HepG2 (cell line): ENCODE data around the gene DIRAS1. TPM values are rescaled to one million over a fixed set of nuclear protein-coding genes. Genes with fewer than 3 reads are reported as not detected.

Experiments used
- FLYWCH1 ChIP-seq: sonication (generic); formaldehyde crosslinking; IDR thresholded peaks from 2 replicates; pipeline ENCODE4 v1.8.1; 2023; ENCODE audit warnings: mild to moderate bottlenecking, missing genetic modification reagents
- HDAC1 ChIP-seq: sonication (generic); formaldehyde crosslinking; IDR thresholded peaks from 2 replicates; pipeline ENCODE4 v1.5.1; 2020; ENCODE audit warnings: mild to moderate bottlenecking, missing genetic modification reagents
- KMT2B ChIP-seq: IDR thresholded peaks from 2 replicates; pipeline ENCODE4 v1.6.1; 2016; ENCODE audit warnings: missing genetic modification reagents, missing compliant biosample characterization
- MTA3 ChIP-seq: sonication (generic); formaldehyde crosslinking; IDR thresholded peaks from 2 replicates; pipeline ENCODE4 v1.4.0; 2020; ENCODE audit warnings: missing genetic modification reagents
- RAD21 ChIP-seq: fragments of 450-650 bp; formaldehyde crosslinking; IDR thresholded peaks from 2 replicates; pipeline ENCODE4 v1.5.0; 2020; ENCODE audit warnings: mild to moderate bottlenecking
- RARG ChIP-seq: sonication (generic); formaldehyde crosslinking; IDR thresholded peaks from 2 replicates; pipeline ENCODE4 v1.4.0; 2020; ENCODE audit warnings: low read depth, mild to moderate bottlenecking, missing genetic modification reagents
- SMC3 ChIP-seq: IDR thresholded peaks from 2 replicates; pipeline ENCODE4 v1.6.1; 2011; ENCODE audit warnings: low read length, improper control_type of control experiment
- STAT6 ChIP-seq: sonication (generic); formaldehyde crosslinking; IDR thresholded peaks from 2 replicates; pipeline ENCODE4 v1.4.0; 2020; ENCODE audit warnings: missing genetic modification reagents, mild to moderate bottlenecking, borderline replicate concordance
- U2AF1 ChIP-seq: fragments of 200-400 bp; formaldehyde crosslinking; optimal IDR thresholded peaks from 2 replicates; pipeline ENCODE3; 2017; ENCODE audit warnings: mild to moderate bottlenecking, low read depth, low read length
- ZFX ChIP-seq: sonication (generic); formaldehyde crosslinking; IDR thresholded peaks from 2 replicates; pipeline ENCODE4 v1.4.0; 2020; ENCODE audit warnings: mild to moderate bottlenecking, low read depth, missing genetic modification reagents, moderate library complexity
- ZNF292 ChIP-seq: sonication (generic); formaldehyde crosslinking; IDR thresholded peaks from 2 replicates; pipeline ENCODE4 v1.8.1; 2022; ENCODE audit warnings: mild to moderate bottlenecking, low read depth, missing genetic modification reagents, borderline replicate concordance
- ZNF367 ChIP-seq: sonication (generic); formaldehyde crosslinking; IDR thresholded peaks from 2 replicates; pipeline ENCODE4 v1.4.0; 2020; ENCODE audit warnings: missing genetic modification reagents, borderline replicate concordance
- ZNF430 ChIP-seq: sonication (generic); formaldehyde crosslinking; IDR thresholded peaks from 2 replicates; pipeline ENCODE4 v1.9.0; 2021; ENCODE audit warnings: mild to moderate bottlenecking, missing genetic modification reagents
- ZNF569 ChIP-seq: sonication (generic); formaldehyde crosslinking; IDR thresholded peaks from 2 replicates; pipeline ENCODE4 v1.5.0; 2020; ENCODE audit warnings: mild to moderate bottlenecking, missing genetic modification reagents, moderate library complexity, borderline replicate concordance
- ZNF598 ChIP-seq: sonication (generic); formaldehyde crosslinking; IDR thresholded peaks from 2 replicates; pipeline ENCODE4 v1.5.1; 2020; ENCODE audit warnings: mild to moderate bottlenecking, missing genetic modification reagents, borderline replicate concordance
- polyA plus RNA-seq, 8 experiments: library from polyadenylated mRNA; depleted of rRNA in 3 of 8; stranded (reverse) in 7 of 8; unstranded in 1 of 8; fragments of >200 nt; fragmentation: Illumina TruSeq in 4 of 8; extraction: Trizol in 4 of 8; gene quantifications; 2 replicates each; pipeline versions ENCODE4 v1.2.1 to v1.2.3, GENCODE V29; 2011 to 2016; ENCODE audit warnings: low read depth in 4 of 8, missing spikeins in 1 of 8, mixed read lengths in 1 of 8; ENCODE audit not compliant: insufficient read depth in 1 of 8
- total RNA-seq, 5 experiments: library from RNA; depleted of rRNA; stranded (reverse); fragments of >200 nt; fragmentation: Illumina TruSeq; extraction: Trizol; gene quantifications; 2 replicates each; pipeline ENCODE4 v1.2.3, GENCODE V29; 2016; ENCODE audit warnings: low read depth in 1 of 5
- TF ChIP-seq, protein P1 (sequence below): sonication (generic); formaldehyde crosslinking; IDR thresholded peaks from 2 replicates; pipeline ENCODE4 v1.4.0; 2020; ENCODE audit warnings: missing genetic modification reagents
- TF ChIP-seq, protein P2 (sequence below): sonication (generic); formaldehyde crosslinking; conservative IDR thresholded peaks from 2 replicates; pipeline ENCODE4 v1.4.0; 2020; ENCODE audit warnings: mild to moderate bottlenecking, missing genetic modification reagents, moderate library complexity

The DIRAS1 gene
- total and polyA plus RNA-seq, 2 of the 13 experiments (the other 11 are each of a cell fraction or from before 2014, with no cell fraction given): 0.97 to 1.8 TPM

- no peak for TF ChIP-seq ZNF569 (CRISPR knock-in tag)
- TF ChIP-seq ZNF367 (CRISPR knock-in tag): no peak; the same call in 1 of the 2 replicates
- TF ChIP-seq MTA3 (CRISPR knock-in tag): 0 out of 2 replicates have a peak, but pooled peaks have one; percentile 87
- TF ChIP-seq, protein P1, sequence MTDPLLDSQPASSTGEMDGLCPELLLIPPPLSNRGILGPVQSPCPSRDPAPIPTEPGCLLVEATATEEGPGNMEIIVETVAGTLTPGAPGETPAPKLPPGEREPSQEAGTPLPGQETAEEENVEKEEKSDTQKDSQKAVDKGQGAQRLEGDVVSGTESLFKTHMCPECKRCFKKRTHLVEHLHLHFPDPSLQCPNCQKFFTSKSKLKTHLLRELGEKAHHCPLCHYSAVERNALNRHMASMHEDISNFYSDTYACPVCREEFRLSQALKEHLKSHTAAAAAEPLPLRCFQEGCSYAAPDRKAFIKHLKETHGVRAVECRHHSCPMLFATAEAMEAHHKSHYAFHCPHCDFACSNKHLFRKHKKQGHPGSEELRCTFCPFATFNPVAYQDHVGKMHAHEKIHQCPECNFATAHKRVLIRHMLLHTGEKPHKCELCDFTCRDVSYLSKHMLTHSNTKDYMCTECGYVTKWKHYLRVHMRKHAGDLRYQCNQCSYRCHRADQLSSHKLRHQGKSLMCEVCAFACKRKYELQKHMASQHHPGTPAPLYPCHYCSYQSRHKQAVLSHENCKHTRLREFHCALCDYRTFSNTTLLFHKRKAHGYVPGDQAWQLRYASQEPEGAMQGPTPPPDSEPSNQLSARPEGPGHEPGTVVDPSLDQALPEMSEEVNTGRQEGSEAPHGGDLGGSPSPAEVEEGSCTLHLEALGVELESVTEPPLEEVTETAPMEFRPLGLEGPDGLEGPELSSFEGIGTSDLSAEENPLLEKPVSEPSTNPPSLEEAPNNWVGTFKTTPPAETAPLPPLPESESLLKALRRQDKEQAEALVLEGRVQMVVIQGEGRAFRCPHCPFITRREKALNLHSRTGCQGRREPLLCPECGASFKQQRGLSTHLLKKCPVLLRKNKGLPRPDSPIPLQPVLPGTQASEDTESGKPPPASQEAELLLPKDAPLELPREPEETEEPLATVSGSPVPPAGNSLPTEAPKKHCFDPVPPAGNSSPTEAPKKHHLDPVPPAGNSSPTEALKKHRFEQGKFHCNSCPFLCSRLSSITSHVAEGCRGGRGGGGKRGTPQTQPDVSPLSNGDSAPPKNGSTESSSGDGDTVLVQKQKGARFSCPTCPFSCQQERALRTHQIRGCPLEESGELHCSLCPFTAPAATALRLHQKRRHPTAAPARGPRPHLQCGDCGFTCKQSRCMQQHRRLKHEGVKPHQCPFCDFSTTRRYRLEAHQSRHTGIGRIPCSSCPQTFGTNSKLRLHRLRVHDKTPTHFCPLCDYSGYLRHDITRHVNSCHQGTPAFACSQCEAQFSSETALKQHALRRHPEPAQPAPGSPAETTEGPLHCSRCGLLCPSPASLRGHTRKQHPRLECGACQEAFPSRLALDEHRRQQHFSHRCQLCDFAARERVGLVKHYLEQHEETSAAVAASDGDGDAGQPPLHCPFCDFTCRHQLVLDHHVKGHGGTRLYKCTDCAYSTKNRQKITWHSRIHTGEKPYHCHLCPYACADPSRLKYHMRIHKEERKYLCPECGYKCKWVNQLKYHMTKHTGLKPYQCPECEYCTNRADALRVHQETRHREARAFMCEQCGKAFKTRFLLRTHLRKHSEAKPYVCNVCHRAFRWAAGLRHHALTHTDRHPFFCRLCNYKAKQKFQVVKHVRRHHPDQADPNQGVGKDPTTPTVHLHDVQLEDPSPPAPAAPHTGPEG (CRISPR knock-in tag): peak; percentile 27; the same call in 1 of the 2 replicates
- TF ChIP-seq FLYWCH1 (CRISPR knock-in tag): peak; percentile 95
- peak; percentile 92; the same call in 1 of the 2 replicates for TF ChIP-seq ZNF598
- peak; percentile 83 for TF ChIP-seq U2AF1
- TF ChIP-seq RAD21 (CRISPR knock-in tag): peak; percentile 76
- TF ChIP-seq SMC3: no peak
- TF ChIP-seq, protein P2, sequence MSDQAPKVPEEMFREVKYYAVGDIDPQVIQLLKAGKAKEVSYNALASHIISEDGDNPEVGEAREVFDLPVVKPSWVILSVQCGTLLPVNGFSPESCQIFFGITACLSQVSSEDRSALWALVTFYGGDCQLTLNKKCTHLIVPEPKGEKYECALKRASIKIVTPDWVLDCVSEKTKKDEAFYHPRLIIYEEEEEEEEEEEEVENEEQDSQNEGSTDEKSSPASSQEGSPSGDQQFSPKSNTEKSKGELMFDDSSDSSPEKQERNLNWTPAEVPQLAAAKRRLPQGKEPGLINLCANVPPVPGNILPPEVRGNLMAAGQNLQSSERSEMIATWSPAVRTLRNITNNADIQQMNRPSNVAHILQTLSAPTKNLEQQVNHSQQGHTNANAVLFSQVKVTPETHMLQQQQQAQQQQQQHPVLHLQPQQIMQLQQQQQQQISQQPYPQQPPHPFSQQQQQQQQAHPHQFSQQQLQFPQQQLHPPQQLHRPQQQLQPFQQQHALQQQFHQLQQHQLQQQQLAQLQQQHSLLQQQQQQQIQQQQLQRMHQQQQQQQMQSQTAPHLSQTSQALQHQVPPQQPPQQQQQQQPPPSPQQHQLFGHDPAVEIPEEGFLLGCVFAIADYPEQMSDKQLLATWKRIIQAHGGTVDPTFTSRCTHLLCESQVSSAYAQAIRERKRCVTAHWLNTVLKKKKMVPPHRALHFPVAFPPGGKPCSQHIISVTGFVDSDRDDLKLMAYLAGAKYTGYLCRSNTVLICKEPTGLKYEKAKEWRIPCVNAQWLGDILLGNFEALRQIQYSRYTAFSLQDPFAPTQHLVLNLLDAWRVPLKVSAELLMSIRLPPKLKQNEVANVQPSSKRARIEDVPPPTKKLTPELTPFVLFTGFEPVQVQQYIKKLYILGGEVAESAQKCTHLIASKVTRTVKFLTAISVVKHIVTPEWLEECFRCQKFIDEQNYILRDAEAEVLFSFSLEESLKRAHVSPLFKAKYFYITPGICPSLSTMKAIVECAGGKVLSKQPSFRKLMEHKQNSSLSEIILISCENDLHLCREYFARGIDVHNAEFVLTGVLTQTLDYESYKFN: peak; percentile 50
- peak; percentile 94 for TF ChIP-seq KMT2B (CRISPR knock-in tag)
- TF ChIP-seq ZNF292: no peak
- peak; percentile 98 for TF ChIP-seq ZNF430 (CRISPR knock-in tag)
- TF ChIP-seq STAT6 (CRISPR knock-in tag): 0 out of 2 replicates have a peak, but pooled peaks have one; percentile 62
- peak; percentile 76 for TF ChIP-seq ZFX (CRISPR knock-in tag)
- peak; percentile 98 for TF ChIP-seq HDAC1
- TF ChIP-seq RARG: peak; percentile 73; the same call in 1 of the 2 replicates
These were observed 18.6 kb upstream of the DIRAS1 start, which contains the start of gene SLC39A3 (continued) for GRCh38 chr19:2739602-2740313.
